ENCODE results near the gene PELI1. TPM values are rescaled to one million over a fixed set of nuclear protein-coding genes. Genes with fewer than 3 reads are reported as not detected.
"Not testable (repeated sequence)": the region's sequence is repeated elsewhere in the genome, so short reads cannot be mapped to it uniquely, and the experiment has no call there.

PELI1 gene
- total and polyA plus RNA-seq, 2 donors from 2014 or later: 4.6 to 36.9 TPM

DNA sequence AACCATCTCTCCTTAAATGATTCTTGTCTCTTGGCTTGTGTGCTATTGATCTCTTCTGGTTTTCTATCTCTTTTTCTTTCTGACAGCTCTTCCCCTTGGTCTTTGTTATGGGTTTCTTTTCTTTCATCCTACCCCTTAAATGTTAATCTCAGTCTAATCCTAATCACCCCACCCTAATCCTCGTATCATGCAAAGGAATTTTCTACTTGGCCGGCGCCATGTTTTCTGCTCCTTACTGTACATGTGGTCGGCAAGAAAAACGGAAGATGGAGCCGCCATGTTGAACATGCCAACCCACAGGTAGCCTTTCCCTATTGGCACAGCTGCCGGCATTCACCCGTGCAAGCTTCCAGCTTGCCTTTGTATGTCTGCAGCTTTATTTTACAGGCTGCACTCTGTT lies 63.2 kb downstream of the PELI1 start:
- no peak for FAIRE-seq

GRCh38 chr2:64080179-64080578 lies 64.0 kb downstream of the PELI1 start:
- H3K9me3 ChIP-seq (ENCODE audit: control insufficient read depth in 2 of 3, insufficient read depth in 1 of 3, low read length in 3 of 3): no peaks in the 10 kb centered on the region
- H3K27me3 ChIP-seq (ENCODE audit: control insufficient read depth, insufficient read depth, low read length): no peaks in the 10 kb centered on the region
- H3K4me3 ChIP-seq (ENCODE audit: low read length in 3 of 3): no peak overlapping the region
- no peaks in the 10 kb centered on the region for H3K4me1 ChIP-seq (ENCODE audit: control insufficient read depth in 2 of 3, insufficient read depth in 2 of 3, low read depth in 1 of 3, low read length in 3 of 3)
- DNase-seq: no peak
- TF ChIP-seq, protein P1, sequence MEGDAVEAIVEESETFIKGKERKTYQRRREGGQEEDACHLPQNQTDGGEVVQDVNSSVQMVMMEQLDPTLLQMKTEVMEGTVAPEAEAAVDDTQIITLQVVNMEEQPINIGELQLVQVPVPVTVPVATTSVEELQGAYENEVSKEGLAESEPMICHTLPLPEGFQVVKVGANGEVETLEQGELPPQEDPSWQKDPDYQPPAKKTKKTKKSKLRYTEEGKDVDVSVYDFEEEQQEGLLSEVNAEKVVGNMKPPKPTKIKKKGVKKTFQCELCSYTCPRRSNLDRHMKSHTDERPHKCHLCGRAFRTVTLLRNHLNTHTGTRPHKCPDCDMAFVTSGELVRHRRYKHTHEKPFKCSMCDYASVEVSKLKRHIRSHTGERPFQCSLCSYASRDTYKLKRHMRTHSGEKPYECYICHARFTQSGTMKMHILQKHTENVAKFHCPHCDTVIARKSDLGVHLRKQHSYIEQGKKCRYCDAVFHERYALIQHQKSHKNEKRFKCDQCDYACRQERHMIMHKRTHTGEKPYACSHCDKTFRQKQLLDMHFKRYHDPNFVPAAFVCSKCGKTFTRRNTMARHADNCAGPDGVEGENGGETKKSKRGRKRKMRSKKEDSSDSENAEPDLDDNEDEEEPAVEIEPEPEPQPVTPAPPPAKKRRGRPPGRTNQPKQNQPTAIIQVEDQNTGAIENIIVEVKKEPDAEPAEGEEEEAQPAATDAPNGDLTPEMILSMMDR (IDR thresholded peaks at IDR 0.05; ENCODE audit: borderline replicate concordance, extremely low read depth, insufficient read depth): no peak
- no peaks in the 10 kb centered on the region for H3K36me3 ChIP-seq (ENCODE audit: control insufficient read depth in 2 of 3, insufficient read depth in 3 of 3, low read length in 3 of 3)
- no peak for FAIRE-seq
- intact Hi-C loops (cut with DNase I): no loop called here
- no peak overlapping the region for H3K27ac ChIP-seq (ENCODE audit: low read depth in 2 of 2, low read length in 2 of 2)
- H3K9ac ChIP-seq (ENCODE audit: low read length in 3 of 3): no peak overlapping the region

More for the DNA sequence above, 63.2 kb downstream of the PELI1 start:
- intact Hi-C loops (cut with DNase I): no loop called here
- Histone ChIP-seq H3K27me3 (ENCODE audit: control insufficient read depth, insufficient read depth, low read length) (no peaks in the 10 kb centered on the region), H3K9me3 (ENCODE audit: control insufficient read depth in 2 of 3, insufficient read depth in 1 of 3, low read length in 3 of 3) (no peaks in the 10 kb centered on the region), H3K9ac (ENCODE audit: low read length in 3 of 3) (no peak overlapping the region), H3K4me1 (ENCODE audit: control insufficient read depth in 2 of 3, insufficient read depth in 2 of 3, low read depth in 1 of 3, low read length in 3 of 3) (no peaks in the 10 kb centered on the region), H3K36me3 (ENCODE audit: control insufficient read depth in 2 of 3, insufficient read depth in 3 of 3, low read length in 3 of 3) (no peaks in the 10 kb centered on the region), H3K27ac (ENCODE audit: low read depth in 2 of 2, low read length in 2 of 2) (no peak overlapping the region), H3K4me3 (ENCODE audit: low read length in 3 of 3) (no peak overlapping the region)
- TF ChIP-seq, protein P1 (IDR thresholded peaks at IDR 0.05; ENCODE audit: borderline replicate concordance, extremely low read depth, insufficient read depth): no peak
- DNase-seq: no peak

GRCh38 chr2:64079688-64080087 lies 64.5 kb downstream of the PELI1 start:
- intact Hi-C loops (cut with DNase I); DNase-seq: not testable (repeated sequence)

DNA sequence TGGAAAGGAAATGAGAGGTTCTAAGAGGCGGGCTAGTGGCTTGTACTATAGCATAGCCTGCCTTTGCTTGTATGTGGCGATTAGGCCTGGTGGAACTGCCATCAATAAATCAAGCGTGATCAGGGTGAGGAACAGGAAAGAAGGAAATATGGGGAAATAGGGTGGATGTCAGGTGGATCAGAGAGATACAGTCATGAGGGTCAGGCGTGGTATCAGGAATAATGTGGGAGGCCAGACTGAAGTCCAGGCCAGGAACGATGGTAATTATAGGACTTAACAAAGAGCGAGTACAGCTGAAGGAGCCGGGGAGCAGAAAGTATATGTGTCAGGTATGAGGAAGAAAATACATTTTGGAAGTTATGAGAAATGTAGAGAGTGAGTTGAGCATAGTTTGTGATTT lies 67.4 kb downstream of the PELI1 start:
- H3K36me3 ChIP-seq (ENCODE audit: control insufficient read depth in 2 of 3, insufficient read depth in 3 of 3, low read length in 3 of 3); H3K27ac ChIP-seq (ENCODE audit: low read depth in 2 of 2, low read length in 2 of 2); H3K9ac ChIP-seq (ENCODE audit: low read length in 3 of 3); H3K27me3 ChIP-seq (ENCODE audit: control insufficient read depth, insufficient read depth, low read length); H3K4me3 ChIP-seq (ENCODE audit: low read length in 3 of 3); H3K9me3 ChIP-seq (ENCODE audit: control insufficient read depth in 2 of 3, insufficient read depth in 1 of 3, low read length in 3 of 3); DNase-seq; H3K4me1 ChIP-seq (ENCODE audit: control insufficient read depth in 2 of 3, insufficient read depth in 2 of 3, low read depth in 1 of 3, low read length in 3 of 3); intact Hi-C loops (cut with DNase I); FAIRE-seq: not testable (repeated sequence)

More at GRCh38 chr2:64079688-64080087, 64.5 kb downstream of the PELI1 start:
- not testable (repeated sequence) for H3K9ac ChIP-seq (ENCODE audit: low read length in 3 of 3); FAIRE-seq; H3K4me3 ChIP-seq (ENCODE audit: low read length in 3 of 3); H3K9me3 ChIP-seq (ENCODE audit: control insufficient read depth in 2 of 3, insufficient read depth in 1 of 3, low read length in 3 of 3); H3K27ac ChIP-seq (ENCODE audit: low read depth in 2 of 2, low read length in 2 of 2); H3K4me1 ChIP-seq (ENCODE audit: control insufficient read depth in 2 of 3, insufficient read depth in 2 of 3, low read depth in 1 of 3, low read length in 3 of 3); H3K36me3 ChIP-seq (ENCODE audit: control insufficient read depth in 2 of 3, insufficient read depth in 3 of 3, low read length in 3 of 3); H3K27me3 ChIP-seq (ENCODE audit: control insufficient read depth, insufficient read depth, low read length)

- DNase-seq; H3K4me3 ChIP-seq (ENCODE audit: low read length in 3 of 3); intact Hi-C loops (cut with DNase I); H3K9me3 ChIP-seq (ENCODE audit: control insufficient read depth in 2 of 3, insufficient read depth in 1 of 3, low read length in 3 of 3); H3K9ac ChIP-seq (ENCODE audit: low read length in 3 of 3); H3K27ac ChIP-seq (ENCODE audit: low read depth in 2 of 2, low read length in 2 of 2); H3K36me3 ChIP-seq (ENCODE audit: control insufficient read depth in 2 of 3, insufficient read depth in 3 of 3, low read length in 3 of 3); H3K27me3 ChIP-seq (ENCODE audit: control insufficient read depth, insufficient read depth, low read length); FAIRE-seq; H3K4me1 ChIP-seq (ENCODE audit: control insufficient read depth in 2 of 3, insufficient read depth in 2 of 3, low read depth in 1 of 3, low read length in 3 of 3): not testable (repeated sequence)
Measured at GRCh38 chr2:64074616-64075015, 69.6 kb downstream of the PELI1 start.
